DOHH2 (cell line): ENCODE results near the gene SCRN1.
A peak's percentile ranks its signal among the peaks of the same experiment; 100 is the strongest.

ENCODE experiments used
- CTCF ChIP-seq: fragments of 200-600 bp; sonication (generic); IDR thresholded peaks from one replicate; pipeline ENCODE4 v1.5.1; 2014; ENCODE audit warnings: antibody characterized with exemption, mild to moderate bottlenecking, low read depth, low read length; ENCODE audit not compliant: poor library complexity, severe bottlenecking
- EZH2phosphoT487 ChIP-seq: fragments of 200-600 bp; sonication (generic); IDR thresholded peaks from 2 replicates; pipeline ENCODE4 v1.6.1; 2017; ENCODE audit warnings: borderline replicate concordance, mild to moderate bottlenecking, antibody characterized with exemption, low read length, moderate library complexity, mixed read lengths

DNA sequence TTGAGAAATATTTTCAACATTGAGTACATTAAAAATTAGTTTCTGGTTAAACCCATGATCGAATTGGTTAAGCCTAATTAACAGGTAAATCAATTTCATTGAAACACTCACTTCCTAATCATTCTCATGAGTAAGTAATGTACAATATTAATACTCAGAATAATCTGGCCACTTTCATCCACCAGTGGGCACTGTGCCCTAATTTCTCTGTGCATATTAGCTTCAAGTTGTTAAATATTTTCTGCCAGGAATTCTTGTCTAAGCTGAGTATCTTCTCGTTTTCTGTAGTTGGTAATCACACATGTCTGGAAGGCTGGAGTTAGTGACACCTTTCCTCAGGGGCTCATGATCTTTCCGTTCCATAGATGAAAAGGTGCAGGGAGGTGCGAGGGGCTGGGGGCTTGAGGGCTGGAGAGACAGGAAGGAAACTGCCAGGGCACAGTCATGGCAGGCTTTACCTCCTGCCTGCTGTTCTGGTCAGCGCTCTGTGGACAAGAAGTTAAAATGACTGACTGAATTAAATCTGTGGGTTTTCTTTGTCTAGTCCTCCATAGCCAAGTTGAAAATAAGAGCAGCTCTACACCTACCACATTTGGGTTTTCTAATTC, 111.4 kb downstream of the SCRN1 start:
- TF ChIP-seq CTCF (peak; percentile 83), EZH2phosphoT487 (no peak)
